HG03060 (cell line): ENCODE data around the gene RPUSD1.
"Not testable (repeated sequence)": the region's sequence is repeated elsewhere in the genome, so short reads cannot be mapped to it uniquely, and the experiment has no call there.

Experiments used
- ATAC-seq: cut with Tn5 transposase; IDR thresholded peaks from one replicate; pipeline ENCODE4 v1.9.1; 2021; ENCODE audit warnings: low read depth, moderate number of reproducible peaks; ENCODE audit not compliant: unreplicated experiment

The RPUSD1 gene

GRCh38 chr16:754121-754607, 34.0 kb downstream of the RPUSD1 start:
- ATAC-seq: not testable (repeated sequence)

- no peak for ATAC-seq
Measured at GRCh38 chr16:752007-752312, 36.2 kb downstream of the RPUSD1 start.

GRCh38 chr16:751152-752006, 36.8 kb downstream of the RPUSD1 start:
- ATAC-seq: no peak

- no peak for ATAC-seq
Measured at GRCh38 chr16:750485-750884, 37.7 kb downstream of the RPUSD1 start.

GRCh38 chr16:749010-749409, 39.2 kb downstream of the RPUSD1 start:
- ATAC-seq: no peak

GRCh38 chr16:747978-748746, 40.0 kb downstream of the RPUSD1 start:
- ATAC-seq: no peak

- no peak for ATAC-seq
Measured at GRCh38 chr16:746637-747036, 41.5 kb downstream of the RPUSD1 start.

GRCh38 chr16:745739-746138, 42.4 kb downstream of the RPUSD1 start:
- ATAC-seq: no peak

GRCh38 chr16:743794-744500, 44.2 kb downstream of the RPUSD1 start:
- no peak for ATAC-seq

GRCh38 chr16:742894-743293, 45.3 kb downstream of the RPUSD1 start:
- ATAC-seq: not testable (repeated sequence)

- ATAC-seq: no peak
Measured at GRCh38 chr16:741986-742629, 46.1 kb downstream of the RPUSD1 start.

GRCh38 chr16:740764-741505, 47.2 kb downstream of the RPUSD1 start, which contains the start of gene CIAO3:
TSS of gene CIAO3 (minus strand) at chr16:740997. CDS start at chr16:740985, 12 bp downstream.
- ATAC-seq: peak; percentile 32

GRCh38 chr16:740459-740763, 47.8 kb downstream of the RPUSD1 start:
- ATAC-seq: no peak

- no peak for ATAC-seq
Measured at GRCh38 chr16:739560-740458, 48.4 kb downstream of the RPUSD1 start.

- ATAC-seq: no peak
Measured at GRCh38 chr16:736936-737481, 51.2 kb downstream of the RPUSD1 start.

GRCh38 chr16:735982-736453, 52.2 kb downstream of the RPUSD1 start:
- no peak for ATAC-seq

GRCh38 chr16:734981-735881, 53.0 kb downstream of the RPUSD1 start:
- ATAC-seq: no peak
